ENCODE results near the gene GABRB2. TPM values are rescaled to one million over a fixed set of nuclear protein-coding genes. Genes with fewer than 3 reads are reported as not detected.

The GABRB2 gene
- total RNA-seq, 2 experiments from 2014 or later = 1.4 to 5.1 TPM

DNA sequence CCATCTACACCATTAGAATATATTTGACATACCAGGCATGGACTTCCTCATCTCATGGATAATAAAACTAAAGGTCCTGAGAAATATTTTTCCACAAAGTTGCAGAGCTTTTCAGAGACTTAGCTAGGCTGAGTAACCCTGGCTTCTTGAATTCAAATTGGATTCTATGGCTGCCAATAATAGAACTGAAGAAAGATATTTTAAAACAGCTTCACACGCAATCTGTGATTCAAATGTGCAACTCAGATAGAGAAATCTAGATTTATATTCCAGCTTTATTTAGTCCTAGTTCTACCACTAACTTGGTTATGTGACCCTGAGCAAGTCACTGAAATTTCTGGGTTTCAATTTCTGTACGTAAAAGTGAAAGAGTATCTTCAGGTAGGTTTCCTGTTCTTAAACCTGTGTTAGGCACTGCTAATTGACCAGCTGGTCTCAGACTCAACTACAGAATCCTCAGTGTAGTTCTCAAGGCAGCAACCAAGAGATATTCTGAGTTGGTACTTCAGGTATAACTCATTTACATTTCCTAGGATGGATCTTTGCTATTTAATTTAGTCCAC is 235.3 kb downstream of the GABRB2 start:
- no peaks in the 10 kb centered on the region for H3K4me1 ChIP-seq (ENCODE audit: insufficient read depth, low read length, poor library complexity, severe bottlenecking)
- TF ChIP-seq, protein P1, sequence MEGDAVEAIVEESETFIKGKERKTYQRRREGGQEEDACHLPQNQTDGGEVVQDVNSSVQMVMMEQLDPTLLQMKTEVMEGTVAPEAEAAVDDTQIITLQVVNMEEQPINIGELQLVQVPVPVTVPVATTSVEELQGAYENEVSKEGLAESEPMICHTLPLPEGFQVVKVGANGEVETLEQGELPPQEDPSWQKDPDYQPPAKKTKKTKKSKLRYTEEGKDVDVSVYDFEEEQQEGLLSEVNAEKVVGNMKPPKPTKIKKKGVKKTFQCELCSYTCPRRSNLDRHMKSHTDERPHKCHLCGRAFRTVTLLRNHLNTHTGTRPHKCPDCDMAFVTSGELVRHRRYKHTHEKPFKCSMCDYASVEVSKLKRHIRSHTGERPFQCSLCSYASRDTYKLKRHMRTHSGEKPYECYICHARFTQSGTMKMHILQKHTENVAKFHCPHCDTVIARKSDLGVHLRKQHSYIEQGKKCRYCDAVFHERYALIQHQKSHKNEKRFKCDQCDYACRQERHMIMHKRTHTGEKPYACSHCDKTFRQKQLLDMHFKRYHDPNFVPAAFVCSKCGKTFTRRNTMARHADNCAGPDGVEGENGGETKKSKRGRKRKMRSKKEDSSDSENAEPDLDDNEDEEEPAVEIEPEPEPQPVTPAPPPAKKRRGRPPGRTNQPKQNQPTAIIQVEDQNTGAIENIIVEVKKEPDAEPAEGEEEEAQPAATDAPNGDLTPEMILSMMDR (conservative IDR thresholded peaks at IDR 0.05; ENCODE audit: low read length) = no peak
- TF ChIP-seq EZH2phosphoT487 (IDR thresholded peaks at IDR 0.05; ENCODE audit: borderline replicate concordance, low read depth, low read length) = no peak
- no peaks in the 10 kb centered on the region for H3K36me3 ChIP-seq (ENCODE audit: insufficient read depth, low read length)
- no TSS peak for BruUV-seq (replicated peaks)
- no peak overlapping the region for H2AFZ ChIP-seq (ENCODE audit: low read length)
- no peaks in the 10 kb centered on the region for H3K79me2 ChIP-seq (ENCODE audit: insufficient read depth, low read depth, low read length)
- POLR2A ChIA-PET = interaction anchor here (0.6 to 0.7 kb wide), 2 partner anchors 8 to 1336 kb away, joined by 3 to 5 read pairs; no protein-coding TSS in a partner anchor
- no peaks in the 10 kb centered on the region for H4K20me1 ChIP-seq (ENCODE audit: insufficient read depth, low read length)
- no peak overlapping the region for H3K4me3 ChIP-seq (ENCODE audit: low read depth, low read length, poor library complexity, severe bottlenecking)
- no peak for DNase-seq (ENCODE audit: low spot score)
- H3K27ac ChIP-seq (ENCODE audit: low read depth, low read length, poor library complexity, severe bottlenecking) = no peak overlapping the region
- H3K4me2 ChIP-seq (ENCODE audit: low read length) = no peak overlapping the region
- CTCF ChIA-PET (ENCODE audit: unreplicated experiment) = no interaction called here
- no peaks in the 10 kb centered on the region for H3K9me3 ChIP-seq (ENCODE audit: low read length)
- no peaks in the 10 kb centered on the region for H3K9me2 ChIP-seq (ENCODE audit: insufficient read depth, low read length)
- intact Hi-C loops (cut with micrococcal nuclease; ENCODE audit: unreplicated experiment) = no loop called here

DNA sequence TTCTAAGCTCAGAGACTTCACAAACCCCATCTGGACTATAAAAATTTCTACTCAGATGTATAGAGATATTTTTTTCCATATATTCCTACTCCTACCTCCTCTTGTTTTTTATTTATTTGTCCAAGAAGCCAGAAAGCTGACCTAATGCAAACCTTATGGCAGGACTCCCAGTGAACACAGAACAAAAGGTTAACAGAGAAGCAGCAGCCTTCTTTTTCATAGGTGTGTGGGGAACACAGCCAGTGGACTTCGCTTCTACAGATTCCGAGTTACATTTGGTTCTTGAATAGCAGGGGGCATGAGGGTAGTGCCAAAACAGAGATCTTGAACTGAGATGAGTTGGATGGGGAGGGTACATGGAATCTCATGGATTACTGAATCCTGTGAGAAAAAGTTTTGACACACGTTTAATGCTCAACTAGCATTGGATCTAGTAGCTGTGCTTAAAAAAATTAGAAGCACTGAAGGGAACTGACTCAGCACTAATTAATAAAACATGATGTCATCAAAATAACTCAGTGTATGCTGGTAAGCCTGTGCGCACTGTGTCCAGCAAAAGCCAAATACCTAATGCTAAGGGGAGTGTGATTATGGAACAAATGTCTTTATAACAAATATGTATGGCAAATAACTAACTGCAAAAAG is 240.1 kb downstream of the GABRB2 start:
- ChIA-PET POLR2A (no interaction called here), CTCF (ENCODE audit: unreplicated experiment) (no interaction called here)
- no peak overlapping the region for H3K27ac ChIP-seq (ENCODE audit: low read depth, low read length, poor library complexity, severe bottlenecking)
- no peak for TF ChIP-seq EZH2phosphoT487 (IDR thresholded peaks at IDR 0.05; ENCODE audit: borderline replicate concordance, low read depth, low read length)
- TF ChIP-seq, protein P1 (conservative IDR thresholded peaks at IDR 0.05; ENCODE audit: low read length) = no peak
- H3K4me3 ChIP-seq (ENCODE audit: low read depth, low read length, poor library complexity, severe bottlenecking) = no peak overlapping the region
- H3K9me3 ChIP-seq (ENCODE audit: low read length) = no peaks in the 10 kb centered on the region
- BruUV-seq (replicated peaks) = no TSS peak
- no peak overlapping the region for H2AFZ ChIP-seq (ENCODE audit: low read length)
- no peaks in the 10 kb centered on the region for H3K36me3 ChIP-seq (ENCODE audit: insufficient read depth, low read length)
- DNase-seq (ENCODE audit: low spot score) = no peak
- H3K9me2 ChIP-seq (ENCODE audit: insufficient read depth, low read length) = no peaks in the 10 kb centered on the region
- no peaks in the 10 kb centered on the region for H3K4me1 ChIP-seq (ENCODE audit: insufficient read depth, low read length, poor library complexity, severe bottlenecking)
- no peaks in the 10 kb centered on the region for H4K20me1 ChIP-seq (ENCODE audit: insufficient read depth, low read length)
- H3K4me2 ChIP-seq (ENCODE audit: low read length) = no peak overlapping the region
- no peaks in the 10 kb centered on the region for H3K79me2 ChIP-seq (ENCODE audit: insufficient read depth, low read depth, low read length)
- intact Hi-C loops (cut with micrococcal nuclease; ENCODE audit: unreplicated experiment) = no loop called here

DNA sequence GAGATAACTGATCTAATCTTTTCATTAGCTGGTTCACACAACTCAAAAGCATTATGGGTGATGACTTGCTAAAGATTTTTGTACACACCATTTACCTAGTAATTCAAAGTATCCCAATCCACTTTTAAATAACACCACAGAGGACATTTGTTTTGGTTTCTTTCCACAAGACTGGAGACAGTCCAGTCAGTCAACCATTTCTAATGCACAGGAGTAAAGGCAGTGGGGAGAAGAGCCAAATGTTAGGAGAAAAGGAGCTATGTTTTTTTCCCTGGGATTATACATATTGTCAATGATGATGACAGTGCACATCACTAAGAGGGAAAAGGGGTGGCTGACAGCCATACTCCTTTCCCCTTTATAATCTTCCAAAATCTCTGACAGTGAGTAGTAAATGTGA is 240.9 kb downstream of the GABRB2 start:
- no peaks in the 10 kb centered on the region for H4K20me1 ChIP-seq (ENCODE audit: insufficient read depth, low read length)
- no peaks in the 10 kb centered on the region for H3K9me3 ChIP-seq (ENCODE audit: low read length)
- POLR2A ChIA-PET = no interaction called here
- no TSS peak for BruUV-seq (replicated peaks)
- H3K4me1 ChIP-seq (ENCODE audit: insufficient read depth, low read length, poor library complexity, severe bottlenecking) = no peaks in the 10 kb centered on the region
- intact Hi-C loops (cut with micrococcal nuclease; ENCODE audit: unreplicated experiment) = no loop called here
- H3K9me2 ChIP-seq (ENCODE audit: insufficient read depth, low read length) = no peaks in the 10 kb centered on the region
- no peak overlapping the region for H3K27ac ChIP-seq (ENCODE audit: low read depth, low read length, poor library complexity, severe bottlenecking)
- CTCF ChIA-PET (ENCODE audit: unreplicated experiment) = no interaction called here
- no peak for TF ChIP-seq EZH2phosphoT487 (IDR thresholded peaks at IDR 0.05; ENCODE audit: borderline replicate concordance, low read depth, low read length)
- TF ChIP-seq, protein P1 (conservative IDR thresholded peaks at IDR 0.05; ENCODE audit: low read length) = no peak
- H3K79me2 ChIP-seq (ENCODE audit: insufficient read depth, low read depth, low read length) = no peaks in the 10 kb centered on the region
- H3K4me3 ChIP-seq (ENCODE audit: low read depth, low read length, poor library complexity, severe bottlenecking) = no peak overlapping the region
- H2AFZ ChIP-seq (ENCODE audit: low read length) = no peak overlapping the region
- no peaks in the 10 kb centered on the region for H3K36me3 ChIP-seq (ENCODE audit: insufficient read depth, low read length)
- H3K4me2 ChIP-seq (ENCODE audit: low read length) = no peak overlapping the region
- DNase-seq (ENCODE audit: low spot score) = no peak
